ENCODE data around the gene GMEB2.

- TF ChIP-seq POLR2AphosphoS5 (IDR thresholded peaks at IDR 0.05; ENCODE audit: borderline replicate concordance, low read depth, low read length), result no peak
- no peak for TF ChIP-seq FOXP2 (optimal IDR thresholded peaks at IDR 0.05; ENCODE audit: control extremely low read depth, extremely low read length, insufficient read depth)
- no peak for TF ChIP-seq EZH2 (IDR thresholded peaks at IDR 0.05)
Observed at GRCh38 chr20:63544241-63544957, 82.5 kb downstream of the GMEB2 start.

Measured in SK-N-MC (cell line).